Measurements from ENCODE around the gene AHCYL2. TPM values are rescaled to one million over a fixed set of nuclear protein-coding genes. Genes with fewer than 3 reads are reported as not detected.
"Not testable (repeated sequence)": the region's sequence is repeated elsewhere in the genome, so short reads cannot be mapped to it uniquely, and the experiment has no call there.

Gene AHCYL2
- total RNA-seq, 6 experiments from 2014 or later: 6.8 to 12.4 (median 8.8) TPM

DNA sequence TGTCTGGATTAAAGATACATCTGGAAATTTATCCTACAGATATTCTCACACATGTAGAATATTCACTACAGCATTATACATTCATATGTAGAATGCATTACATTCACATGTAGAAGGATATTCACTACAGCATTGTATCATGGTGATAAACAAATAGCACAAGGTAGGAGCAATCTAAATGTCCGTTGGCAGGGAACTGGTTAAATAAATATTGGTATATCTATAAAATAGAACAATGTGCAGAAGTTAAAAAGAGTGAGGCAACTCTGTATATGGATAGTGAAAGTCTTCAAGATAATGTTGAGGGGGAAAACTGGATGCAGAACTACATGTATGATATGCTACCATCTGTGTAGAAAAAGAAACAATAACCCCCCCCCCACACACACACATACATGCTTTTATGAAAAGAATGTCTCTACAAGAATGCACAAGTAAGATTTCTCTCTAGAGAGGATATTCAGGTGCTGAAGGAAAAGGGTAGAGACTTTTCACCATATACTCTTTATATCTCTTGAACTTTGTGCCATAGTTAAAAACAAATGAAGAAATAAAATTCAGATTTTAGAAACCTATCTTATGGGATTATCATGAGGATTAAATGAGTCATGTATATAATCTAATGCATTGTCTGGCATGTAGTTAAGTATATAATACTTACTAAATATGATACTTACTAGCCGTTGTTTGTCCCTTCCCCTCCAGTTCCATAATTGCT is 123.4 kb downstream of the AHCYL2 start:
- Mint-ChIP-seq H3K36me3 (ENCODE audit: low read depth) (no peaks in the 10 kb centered on the region), H3K27me3 (ENCODE audit: insufficient read depth) (no peaks in the 10 kb centered on the region), H3K27ac (no peak overlapping the region), H3K4me3 (no peak overlapping the region), H3K9me3 (no peaks in the 10 kb centered on the region), H3K4me1 (ENCODE audit: low read depth) (peaks cover 32% of the 10 kb centered on the region)
- TF ChIP-seq, protein P1, sequence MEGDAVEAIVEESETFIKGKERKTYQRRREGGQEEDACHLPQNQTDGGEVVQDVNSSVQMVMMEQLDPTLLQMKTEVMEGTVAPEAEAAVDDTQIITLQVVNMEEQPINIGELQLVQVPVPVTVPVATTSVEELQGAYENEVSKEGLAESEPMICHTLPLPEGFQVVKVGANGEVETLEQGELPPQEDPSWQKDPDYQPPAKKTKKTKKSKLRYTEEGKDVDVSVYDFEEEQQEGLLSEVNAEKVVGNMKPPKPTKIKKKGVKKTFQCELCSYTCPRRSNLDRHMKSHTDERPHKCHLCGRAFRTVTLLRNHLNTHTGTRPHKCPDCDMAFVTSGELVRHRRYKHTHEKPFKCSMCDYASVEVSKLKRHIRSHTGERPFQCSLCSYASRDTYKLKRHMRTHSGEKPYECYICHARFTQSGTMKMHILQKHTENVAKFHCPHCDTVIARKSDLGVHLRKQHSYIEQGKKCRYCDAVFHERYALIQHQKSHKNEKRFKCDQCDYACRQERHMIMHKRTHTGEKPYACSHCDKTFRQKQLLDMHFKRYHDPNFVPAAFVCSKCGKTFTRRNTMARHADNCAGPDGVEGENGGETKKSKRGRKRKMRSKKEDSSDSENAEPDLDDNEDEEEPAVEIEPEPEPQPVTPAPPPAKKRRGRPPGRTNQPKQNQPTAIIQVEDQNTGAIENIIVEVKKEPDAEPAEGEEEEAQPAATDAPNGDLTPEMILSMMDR (IDR thresholded peaks at IDR 0.05): no peak
- no peak for DNase-seq

DNA sequence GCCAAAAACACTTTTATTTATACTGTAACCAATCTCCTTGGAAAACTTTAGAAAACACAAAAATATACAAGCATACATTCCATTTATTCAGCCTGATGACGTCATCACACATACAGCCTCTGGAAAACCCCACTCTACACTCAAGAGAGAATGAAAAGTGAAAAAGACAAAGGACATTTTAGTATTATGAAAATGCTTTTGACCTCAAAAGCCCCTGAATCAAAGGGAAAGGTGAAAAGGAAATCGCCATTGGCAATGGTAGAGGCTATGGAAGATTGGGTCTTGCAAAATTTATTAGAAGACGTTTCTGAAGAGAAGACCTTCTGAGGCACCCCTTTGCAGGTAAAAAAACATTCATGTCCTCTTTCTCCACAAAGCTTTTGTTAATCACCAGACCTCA is 126.5 kb downstream of the AHCYL2 start:
- Mint-ChIP-seq H3K4me1 (ENCODE audit: low read depth) (peaks cover 6% of the 10 kb centered on the region), H3K9me3 (no peaks in the 10 kb centered on the region), H3K36me3 (ENCODE audit: low read depth) (no peaks in the 10 kb centered on the region), H3K27me3 (ENCODE audit: insufficient read depth) (no peaks in the 10 kb centered on the region), H3K27ac (no peak overlapping the region), H3K4me3 (no peak overlapping the region)
- TF ChIP-seq, protein P1 (IDR thresholded peaks at IDR 0.05): no peak
- no peak for DNase-seq

DNA sequence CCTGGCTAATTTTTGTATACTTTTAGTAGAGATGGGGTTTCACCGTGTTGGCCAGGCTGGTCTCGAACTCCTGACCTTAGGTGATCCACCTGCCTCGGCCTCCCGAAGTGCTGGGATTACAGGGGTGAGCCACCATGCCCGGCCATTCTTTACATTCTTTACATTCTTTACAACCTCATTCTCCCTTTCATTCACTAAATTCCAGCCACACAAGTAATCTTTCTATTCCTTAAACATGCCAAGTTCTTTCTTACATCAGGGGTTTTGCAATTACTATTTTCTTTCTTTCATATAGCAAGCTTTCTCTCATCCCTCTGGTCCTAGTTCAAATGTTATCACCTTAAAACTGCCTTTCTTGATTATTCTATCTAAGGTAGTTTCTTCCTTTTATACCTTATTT is 128.3 kb downstream of the AHCYL2 start:
- not testable (repeated sequence) for H3K9me3 Mint-ChIP-seq; H3K27me3 Mint-ChIP-seq (ENCODE audit: insufficient read depth); DNase-seq; H3K36me3 Mint-ChIP-seq (ENCODE audit: low read depth); H3K4me3 Mint-ChIP-seq; H3K27ac Mint-ChIP-seq; H3K4me1 Mint-ChIP-seq (ENCODE audit: low read depth)

DNA sequence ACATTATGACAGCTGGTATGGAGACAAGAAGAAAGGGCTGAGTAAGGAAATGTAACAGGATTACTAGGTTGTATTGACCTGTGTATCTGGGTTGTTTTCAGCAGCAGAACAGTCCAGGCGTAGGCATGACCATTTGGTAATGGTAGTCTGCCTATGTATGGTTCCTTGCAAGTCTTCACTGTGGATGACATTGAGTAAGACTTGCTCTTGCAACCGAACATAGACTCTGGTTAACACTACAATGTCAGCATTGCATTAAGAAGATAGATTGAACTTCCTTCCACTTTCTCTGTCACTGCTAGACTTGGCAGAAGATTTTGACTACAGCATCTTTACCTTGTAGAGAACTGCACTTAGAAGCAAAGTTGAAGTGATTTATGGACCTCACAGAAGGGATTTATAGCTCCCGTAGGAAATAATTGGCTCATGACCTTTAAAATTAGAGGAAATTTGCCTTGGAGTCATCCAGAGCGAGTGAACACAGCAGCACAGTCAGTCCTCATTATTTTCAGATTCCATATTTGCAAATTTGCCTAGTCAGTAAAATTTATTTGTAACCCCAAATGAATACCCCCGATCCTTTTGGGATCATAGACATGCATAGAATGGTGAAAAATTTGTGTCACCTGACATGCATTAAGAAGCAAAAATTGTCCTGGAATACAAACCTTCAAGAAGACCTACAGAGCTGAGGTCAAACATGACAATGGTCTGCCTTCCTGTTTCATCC is 129.8 kb downstream of the AHCYL2 start:
- Mint-ChIP-seq H3K27ac (no peak overlapping the region), H3K27me3 (ENCODE audit: insufficient read depth) (no peaks in the 10 kb centered on the region), H3K4me1 (ENCODE audit: low read depth) (peaks cover 5% of the 10 kb centered on the region), H3K4me3 (no peak overlapping the region), H3K36me3 (ENCODE audit: low read depth) (no peaks in the 10 kb centered on the region), H3K9me3 (no peaks in the 10 kb centered on the region)
- TF ChIP-seq, protein P1 (IDR thresholded peaks at IDR 0.05): no peak
- DNase-seq: no peak

DNA sequence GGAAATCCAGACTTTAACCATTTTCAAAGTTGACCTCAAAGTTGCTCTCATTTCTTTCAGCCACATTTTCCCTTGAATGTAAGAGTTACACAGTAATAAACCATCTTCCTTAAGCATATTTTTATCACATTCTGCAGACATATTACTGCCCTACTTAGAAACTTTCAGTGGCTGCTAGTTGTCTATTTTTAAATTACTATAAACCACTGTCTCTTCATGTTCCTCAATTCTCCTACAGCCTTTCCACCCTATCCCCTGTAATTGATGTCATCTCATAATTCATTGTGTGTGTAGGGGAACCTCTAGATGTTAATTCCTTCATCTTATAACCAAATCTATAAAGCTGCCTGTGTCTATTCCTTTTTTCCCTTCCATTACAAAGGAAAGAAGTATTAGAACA is 131.3 kb downstream of the AHCYL2 start:
- TF ChIP-seq, protein P1 (IDR thresholded peaks at IDR 0.05): no peak
- no peak overlapping the region for H3K27ac Mint-ChIP-seq
- no peaks in the 10 kb centered on the region for H3K27me3 Mint-ChIP-seq (ENCODE audit: insufficient read depth)
- H3K4me3 Mint-ChIP-seq: no peak overlapping the region
- H3K36me3 Mint-ChIP-seq (ENCODE audit: low read depth): no peaks in the 10 kb centered on the region
- DNase-seq: no peak
- no peaks in the 10 kb centered on the region for H3K9me3 Mint-ChIP-seq
- H3K4me1 Mint-ChIP-seq (ENCODE audit: low read depth): peaks cover 3% of the 10 kb centered on the region

DNA sequence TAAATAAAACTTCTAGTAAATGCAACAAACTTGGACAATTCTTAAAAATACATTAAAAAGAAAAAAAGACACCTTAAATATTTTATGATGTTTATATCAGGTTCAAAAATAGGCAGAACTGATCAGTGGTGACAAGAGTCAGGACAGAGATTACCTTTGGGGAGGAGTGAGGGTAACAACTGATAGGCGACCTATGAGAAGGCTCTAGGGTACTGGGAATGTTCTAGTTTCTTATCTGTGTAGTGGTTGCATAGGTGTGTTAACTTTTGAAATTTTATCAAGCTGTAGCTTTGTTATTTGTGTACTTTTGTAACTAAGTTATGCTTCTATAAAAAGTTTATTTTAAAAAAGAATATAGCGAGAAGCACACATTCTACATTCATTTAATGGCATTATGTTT is 134.3 kb downstream of the AHCYL2 start:
- Mint-ChIP-seq H3K27me3 (ENCODE audit: insufficient read depth) (no peaks in the 10 kb centered on the region), H3K4me3 (no peak overlapping the region), H3K9me3 (no peaks in the 10 kb centered on the region), H3K36me3 (ENCODE audit: low read depth) (no peaks in the 10 kb centered on the region), H3K27ac (no peak overlapping the region), H3K4me1 (ENCODE audit: low read depth) (no peaks in the 10 kb centered on the region)
- TF ChIP-seq, protein P1 (IDR thresholded peaks at IDR 0.05): no peak
- DNase-seq: no peak
